Measurements from ENCODE around the gene CD40. TPM values are rescaled to one million over a fixed set of nuclear protein-coding genes. Genes with fewer than 3 reads are reported as not detected.

The CD40 gene
- polyA plus RNA-seq, 2 donors: 5.4 to 10.8 TPM

GRCh38 chr20:46119547-46119946 is 1.4 kb downstream of the CD40 start:
- H3K27ac ChIP-seq (ENCODE audit: low read depth in 2 of 2, low read length in 1 of 2): no peak overlapping the region

GRCh38 chr20:46120136-46120535 is 2.0 kb downstream of the CD40 start:
- Histone ChIP-seq H3K27me3 (ENCODE audit: control insufficient read depth in 1 of 2, insufficient read depth in 2 of 2, low read length in 2 of 2) (no peaks in the 10 kb centered on the region), H3K27ac (ENCODE audit: low read depth in 2 of 2, low read length in 1 of 2) (no peak overlapping the region)
- WGBS, 2 donors: 89 to 93% methylated on average over 2 of the region's 2 CpGs

More at GRCh38 chr20:46119547-46119946, 1.4 kb downstream of the CD40 start:
- H3K4me3 ChIP-seq (ENCODE audit: low read depth in 1 of 2, low read length in 2 of 2): no peak overlapping the region
- no peaks in the 10 kb centered on the region for H3K27me3 ChIP-seq (ENCODE audit: control insufficient read depth in 1 of 2, insufficient read depth in 2 of 2, low read length in 2 of 2)
- H3K36me3 ChIP-seq (ENCODE audit: control insufficient read depth in 2 of 2, insufficient read depth in 2 of 2, low read length in 1 of 2): peaks cover 2 to 6% of the 10 kb centered on the region in 2 donors
- peaks cover 0 to 8% of the 10 kb centered on the region in 2 donors for H3K4me1 ChIP-seq (ENCODE audit: control insufficient read depth in 2 of 2, insufficient read depth in 2 of 2, low read length in 1 of 2)
- no peaks in the 10 kb centered on the region for H3K9me3 ChIP-seq (ENCODE audit: control insufficient read depth in 2 of 2, insufficient read depth in 1 of 2, low read depth in 1 of 2, low read length in 1 of 2)
- WGBS, 2 donors: 90 to 91% methylated on average over 2 of the region's 2 CpGs

GRCh38 chr20:46121184-46121930 is 3.2 kb downstream of the CD40 start:
- Histone ChIP-seq H3K4me1 (ENCODE audit: control insufficient read depth in 2 of 2, insufficient read depth in 2 of 2, low read length in 1 of 2) (peaks cover 0 to 8% of the 10 kb centered on the region in 2 donors), H3K4me3 (ENCODE audit: low read depth in 1 of 2, low read length in 2 of 2) (no peak overlapping the region), H3K27ac (ENCODE audit: low read depth in 2 of 2, low read length in 1 of 2) (no peak overlapping the region), H3K9me3 (ENCODE audit: control insufficient read depth in 2 of 2, insufficient read depth in 1 of 2, low read depth in 1 of 2, low read length in 1 of 2) (no peaks in the 10 kb centered on the region), H3K27me3 (ENCODE audit: control insufficient read depth in 1 of 2, insufficient read depth in 2 of 2, low read length in 2 of 2) (no peaks in the 10 kb centered on the region), H3K36me3 (ENCODE audit: control insufficient read depth in 2 of 2, insufficient read depth in 2 of 2, low read length in 1 of 2) (peaks cover 2 to 6% of the 10 kb centered on the region in 2 donors)
- WGBS, 2 donors: 54 to 67% methylated on average over 2 of the region's 2 CpGs

More at GRCh38 chr20:46120136-46120535, 2.0 kb downstream of the CD40 start:
- H3K4me3 ChIP-seq (ENCODE audit: low read depth in 1 of 2, low read length in 2 of 2): no peak overlapping the region
- H3K9me3 ChIP-seq (ENCODE audit: control insufficient read depth in 2 of 2, insufficient read depth in 1 of 2, low read depth in 1 of 2, low read length in 1 of 2): no peaks in the 10 kb centered on the region
- H3K4me1 ChIP-seq (ENCODE audit: control insufficient read depth in 2 of 2, insufficient read depth in 2 of 2, low read length in 1 of 2): peaks cover 0 to 8% of the 10 kb centered on the region in 2 donors
- peaks cover 2 to 6% of the 10 kb centered on the region in 2 donors for H3K36me3 ChIP-seq (ENCODE audit: control insufficient read depth in 2 of 2, insufficient read depth in 2 of 2, low read length in 1 of 2)

GRCh38 chr20:46122071-46122470 is 4.0 kb downstream of the CD40 start:
- 73 to 81% methylated on average over 11 of the region's 11 CpGs for WGBS, 2 donors
- H3K9me3 ChIP-seq (ENCODE audit: control insufficient read depth in 2 of 2, insufficient read depth in 1 of 2, low read depth in 1 of 2, low read length in 1 of 2): no peaks in the 10 kb centered on the region
- no peak overlapping the region for H3K27ac ChIP-seq (ENCODE audit: low read depth in 2 of 2, low read length in 1 of 2)
- H3K4me1 ChIP-seq (ENCODE audit: control insufficient read depth in 2 of 2, insufficient read depth in 2 of 2, low read length in 1 of 2): peaks cover 0 to 8% of the 10 kb centered on the region in 2 donors
- no peaks in the 10 kb centered on the region for H3K27me3 ChIP-seq (ENCODE audit: control insufficient read depth in 1 of 2, insufficient read depth in 2 of 2, low read length in 2 of 2)
- peaks cover 2 to 6% of the 10 kb centered on the region in 2 donors for H3K36me3 ChIP-seq (ENCODE audit: control insufficient read depth in 2 of 2, insufficient read depth in 2 of 2, low read length in 1 of 2)
- H3K4me3 ChIP-seq (ENCODE audit: low read depth in 1 of 2, low read length in 2 of 2): no peak overlapping the region

- Histone ChIP-seq H3K4me3 (ENCODE audit: low read depth in 1 of 2, low read length in 2 of 2) (no peak overlapping the region), H3K27ac (ENCODE audit: low read depth in 2 of 2, low read length in 1 of 2) (no peak overlapping the region), H3K9me3 (ENCODE audit: control insufficient read depth in 2 of 2, insufficient read depth in 1 of 2, low read depth in 1 of 2, low read length in 1 of 2) (no peaks in the 10 kb centered on the region), H3K36me3 (ENCODE audit: control insufficient read depth in 2 of 2, insufficient read depth in 2 of 2, low read length in 1 of 2) (peaks cover 2 to 6% of the 10 kb centered on the region in 2 donors), H3K4me1 (ENCODE audit: control insufficient read depth in 2 of 2, insufficient read depth in 2 of 2, low read length in 1 of 2) (peaks cover 0 to 4% of the 10 kb centered on the region in 2 donors), H3K27me3 (ENCODE audit: control insufficient read depth in 1 of 2, insufficient read depth in 2 of 2, low read length in 2 of 2) (no peaks in the 10 kb centered on the region)
- 88% methylated on average over 15 of the region's 15 CpGs for WGBS, 2 donors
These were observed 4.7 kb downstream of the CD40 start for GRCh38 chr20:46122516-46123481.

GRCh38 chr20:46123482-46124245 is 5.5 kb downstream of the CD40 start:
- no peaks in the 10 kb centered on the region for H3K27me3 ChIP-seq (ENCODE audit: control insufficient read depth in 1 of 2, insufficient read depth in 2 of 2, low read length in 2 of 2)
- no peak overlapping the region for H3K4me3 ChIP-seq (ENCODE audit: low read depth in 1 of 2, low read length in 2 of 2)
- H3K36me3 ChIP-seq (ENCODE audit: control insufficient read depth in 2 of 2, insufficient read depth in 2 of 2, low read length in 1 of 2): peaks cover 2 to 6% of the 10 kb centered on the region in 2 donors
- no peak overlapping the region for H3K27ac ChIP-seq (ENCODE audit: low read depth in 2 of 2, low read length in 1 of 2)
- H3K9me3 ChIP-seq (ENCODE audit: control insufficient read depth in 2 of 2, insufficient read depth in 1 of 2, low read depth in 1 of 2, low read length in 1 of 2): no peaks in the 10 kb centered on the region
- 85 to 88% methylated on average over 11 of the region's 11 CpGs for WGBS, 2 donors
- peaks cover 0 to 3% of the 10 kb centered on the region in 2 donors for H3K4me1 ChIP-seq (ENCODE audit: control insufficient read depth in 2 of 2, insufficient read depth in 2 of 2, low read length in 1 of 2)

- WGBS, 2 donors: 76 to 79% methylated on average over 5 of the region's 5 CpGs
- Histone ChIP-seq H3K27me3 (ENCODE audit: control insufficient read depth in 1 of 2, insufficient read depth in 2 of 2, low read length in 2 of 2) (no peaks in the 10 kb centered on the region), H3K4me3 (ENCODE audit: low read depth in 1 of 2, low read length in 2 of 2) (no peak overlapping the region), H3K27ac (ENCODE audit: low read depth in 2 of 2, low read length in 1 of 2) (no peak overlapping the region), H3K36me3 (ENCODE audit: control insufficient read depth in 2 of 2, insufficient read depth in 2 of 2, low read length in 1 of 2) (peaks cover 2 to 6% of the 10 kb centered on the region in 2 donors), H3K9me3 (ENCODE audit: control insufficient read depth in 2 of 2, insufficient read depth in 1 of 2, low read depth in 1 of 2, low read length in 1 of 2) (no peaks in the 10 kb centered on the region), H3K4me1 (ENCODE audit: control insufficient read depth in 2 of 2, insufficient read depth in 2 of 2, low read length in 1 of 2) (no peaks in the 10 kb centered on the region)
These were observed 8.4 kb downstream of the CD40 start for GRCh38 chr20:46126440-46127056.

- Histone ChIP-seq H3K27ac (ENCODE audit: low read depth in 2 of 2, low read length in 1 of 2) (no peak overlapping the region), H3K4me1 (ENCODE audit: control insufficient read depth in 2 of 2, insufficient read depth in 2 of 2, low read length in 1 of 2) (no peaks in the 10 kb centered on the region), H3K4me3 (ENCODE audit: low read depth in 1 of 2, low read length in 2 of 2) (no peak overlapping the region), H3K27me3 (ENCODE audit: control insufficient read depth in 1 of 2, insufficient read depth in 2 of 2, low read length in 2 of 2) (no peaks in the 10 kb centered on the region), H3K36me3 (ENCODE audit: control insufficient read depth in 2 of 2, insufficient read depth in 2 of 2, low read length in 1 of 2) (peaks cover 2 to 4% of the 10 kb centered on the region in 2 donors), H3K9me3 (ENCODE audit: control insufficient read depth in 2 of 2, insufficient read depth in 1 of 2, low read depth in 1 of 2, low read length in 1 of 2) (no peaks in the 10 kb centered on the region)
- 73 to 81% methylated on average over 11 of the region's 11 CpGs for WGBS, 2 donors
These were observed 9.4 kb downstream of the CD40 start for GRCh38 chr20:46127396-46128010.

All from esophagus (tissue), 2 donors.